ENCODE results near the gene SMIM5. TPM values are rescaled to one million over a fixed set of nuclear protein-coding genes. Genes with fewer than 3 reads are reported as not detected.
"Not testable (repeated sequence)": the region's sequence is repeated elsewhere in the genome, so short reads cannot be mapped to it uniquely, and the experiment has no call there.

SMIM5 gene
- not detected in 2 replicates for total RNA-seq (2014; rRNA removed; shearing (Covaris generic))

- DNase-seq (ENCODE audit: low read depth): peak; percentile 78
Observed at GRCh38 chr17:75632863-75633485, at the start of gene SMIM5. Gene SMIM5, plus strand, starts transcription at chr17:75633434. Its CDS starts 6,768 bp downstream, at chr17:75640202.

- no peak for DNase-seq (ENCODE audit: low read depth)
Observed at GRCh38 chr17:75584849-75585175, 48.4 kb upstream of the SMIM5 start.

GRCh38 chr17:75587675-75588595, 45.3 kb upstream of the SMIM5 start, which contains the start of gene MYO15B:
Gene MYO15B, plus strand, starts transcription at chr17:75587800. Its CDS starts 258 bp downstream, at chr17:75588058.
- peak; percentile 6 for DNase-seq (ENCODE audit: low read depth)

GRCh38 chr17:75588596-75589011, 44.6 kb upstream of the SMIM5 start:
- DNase-seq (ENCODE audit: low read depth): no peak

GRCh38 chr17:75589012-75589918, 44.0 kb upstream of the SMIM5 start:
- peak; percentile 74 for DNase-seq (ENCODE audit: low read depth)

- DNase-seq (ENCODE audit: low read depth): no peak
Observed at GRCh38 chr17:75589919-75590303, 43.3 kb upstream of the SMIM5 start.

GRCh38 chr17:75590314-75590761, 42.9 kb upstream of the SMIM5 start:
- DNase-seq (ENCODE audit: low read depth): no peak

GRCh38 chr17:75590849-75591721, 42.1 kb upstream of the SMIM5 start:
- DNase-seq (ENCODE audit: low read depth): no peak

- no peak for DNase-seq (ENCODE audit: low read depth)
Observed at GRCh38 chr17:75591722-75592302, 41.4 kb upstream of the SMIM5 start.

- DNase-seq (ENCODE audit: low read depth): no peak
Observed at GRCh38 chr17:75592348-75593020, 40.8 kb upstream of the SMIM5 start.

- DNase-seq (ENCODE audit: low read depth): not testable (repeated sequence)
Observed at GRCh38 chr17:75593430-75593829, 39.8 kb upstream of the SMIM5 start.

GRCh38 chr17:75594499-75595283, 38.5 kb upstream of the SMIM5 start:
- no peak for DNase-seq (ENCODE audit: low read depth)

GRCh38 chr17:75595284-75595919, 37.8 kb upstream of the SMIM5 start:
- DNase-seq (ENCODE audit: low read depth): no peak

GRCh38 chr17:75595920-75596313, 37.3 kb upstream of the SMIM5 start:
- no peak for DNase-seq (ENCODE audit: low read depth)

- no peak for DNase-seq (ENCODE audit: low read depth)
Observed at GRCh38 chr17:75596320-75597087, 36.7 kb upstream of the SMIM5 start.

GRCh38 chr17:75601057-75601987, 31.9 kb upstream of the SMIM5 start:
- peak; percentile 38 for DNase-seq (ENCODE audit: low read depth)

- peak; percentile 13 for DNase-seq (ENCODE audit: low read depth)
Observed at GRCh38 chr17:75602644-75603043, 30.6 kb upstream of the SMIM5 start.

Data from RPMI7951 (cell line).